Mucosa of stomach (tissue), 1 donor: ENCODE data around the gene TRPM3.

Experiments
- H3K27me3 ChIP-seq: one replicate; pipeline ENCODE4 v1.7.0; 2013; ENCODE audit warnings: mild to moderate bottlenecking, low read length; ENCODE audit not compliant: control insufficient read depth, insufficient read depth
- H3K36me3 ChIP-seq: one replicate; pipeline ENCODE4 v1.7.0; 2013; ENCODE audit warnings: low read length; ENCODE audit not compliant: control insufficient read depth, insufficient read depth
- H3K4me1 ChIP-seq: one replicate; pipeline ENCODE4 v1.7.0; 2013; ENCODE audit warnings: mild to moderate bottlenecking, low read length; ENCODE audit not compliant: control insufficient read depth, insufficient read depth
- H3K4me3 ChIP-seq: one replicate; pipeline ENCODE4 v1.7.0; 2013; ENCODE audit warnings: low read length
- H3K9ac ChIP-seq: one replicate; pipeline ENCODE4 v1.7.0; 2013; ENCODE audit warnings: mild to moderate bottlenecking, low read length, moderate library complexity
- H3K9me3 ChIP-seq: one replicate; pipeline ENCODE4 v1.7.0; 2013; ENCODE audit warnings: mild to moderate bottlenecking, low read length, moderate library complexity; ENCODE audit not compliant: control insufficient read depth
- donor health status: Pancreatic carcinoma.

Gene TRPM3

GRCh38 chr9:70519912-70520724, 601.3 kb downstream of the TRPM3 start:
- H3K27me3 ChIP-seq = no peaks in the 10 kb centered on the region
- no peaks in the 10 kb centered on the region for H3K9me3 ChIP-seq
- no peak overlapping the region for H3K4me3 ChIP-seq
- H3K4me1 ChIP-seq = no peaks in the 10 kb centered on the region
- no peaks in the 10 kb centered on the region for H3K36me3 ChIP-seq
- H3K9ac ChIP-seq = no peak overlapping the region

- Histone ChIP-seq H3K9me3 (no peaks in the 10 kb centered on the region), H3K4me3 (no peak overlapping the region), H3K36me3 (no peaks in the 10 kb centered on the region), H3K27me3 (no peaks in the 10 kb centered on the region), H3K9ac (no peak overlapping the region), H3K4me1 (no peaks in the 10 kb centered on the region)
Observed at GRCh38 chr9:70517926-70518610, 603.4 kb downstream of the TRPM3 start.

- Histone ChIP-seq H3K9ac (no peak overlapping the region), H3K4me1 (no peaks in the 10 kb centered on the region), H3K27me3 (no peaks in the 10 kb centered on the region), H3K9me3 (no peaks in the 10 kb centered on the region), H3K4me3 (no peak overlapping the region), H3K36me3 (no peaks in the 10 kb centered on the region)
Observed at GRCh38 chr9:70514273-70514672, 607.1 kb downstream of the TRPM3 start.

DNA sequence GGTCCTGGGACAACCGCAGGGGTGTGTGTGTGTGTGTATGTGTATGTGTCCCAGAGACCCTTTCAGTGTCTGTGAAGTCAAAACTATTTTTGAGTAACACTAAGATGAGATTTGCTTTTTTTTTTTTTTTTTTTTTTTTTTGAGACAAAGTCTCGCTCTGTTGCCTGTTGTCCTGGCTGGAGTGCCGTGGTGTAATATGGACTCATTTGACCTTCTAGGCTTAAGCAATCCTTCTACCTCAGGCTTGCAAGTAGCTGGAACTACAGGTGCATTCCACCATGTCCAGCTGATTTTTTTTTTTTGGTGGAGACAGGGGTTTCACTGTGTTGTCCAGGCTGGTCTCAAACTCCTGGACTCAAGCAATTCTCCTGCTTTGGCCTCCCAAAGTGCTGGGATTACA, 609.6 kb downstream of the TRPM3 start:
- Histone ChIP-seq H3K36me3 (no peaks in the 10 kb centered on the region), H3K9me3 (no peaks in the 10 kb centered on the region), H3K4me3 (no peak overlapping the region), H3K27me3 (no peaks in the 10 kb centered on the region), H3K9ac (no peak overlapping the region), H3K4me1 (no peaks in the 10 kb centered on the region)

DNA sequence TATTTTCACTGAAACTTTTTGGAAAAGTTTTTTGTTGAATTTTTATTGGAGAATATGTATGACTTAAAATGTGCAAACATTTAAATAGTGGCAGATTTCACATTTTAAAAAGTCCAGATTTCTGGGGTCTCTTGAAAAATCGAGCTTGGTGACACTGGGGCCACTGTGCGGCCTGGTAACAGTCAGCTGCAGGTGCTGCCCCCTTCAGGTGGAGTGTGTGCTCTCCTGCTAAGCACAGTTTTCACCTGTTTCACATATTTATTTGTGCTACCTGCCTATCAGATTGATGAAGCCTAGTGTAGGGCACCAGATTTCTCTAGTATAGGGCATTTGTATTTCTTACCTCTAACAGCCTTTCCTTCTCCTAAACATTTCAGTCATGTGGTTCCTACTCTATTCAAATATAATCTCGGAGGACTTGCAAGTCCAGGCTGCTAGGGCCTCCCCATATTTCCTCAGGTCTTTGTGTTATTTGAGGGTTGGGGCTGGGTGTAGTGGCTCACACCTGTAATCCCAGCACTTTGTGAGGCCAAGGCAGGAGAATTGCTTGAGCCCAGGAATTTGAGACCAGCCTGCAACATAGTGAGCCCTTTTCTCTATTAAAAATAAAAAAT, 611.2 kb downstream of the TRPM3 start:
- H3K4me3 ChIP-seq = no peak overlapping the region
- no peak overlapping the region for H3K9ac ChIP-seq
- H3K36me3 ChIP-seq = no peaks in the 10 kb centered on the region
- no peaks in the 10 kb centered on the region for H3K27me3 ChIP-seq
- no peaks in the 10 kb centered on the region for H3K9me3 ChIP-seq
- no peaks in the 10 kb centered on the region for H3K4me1 ChIP-seq

DNA sequence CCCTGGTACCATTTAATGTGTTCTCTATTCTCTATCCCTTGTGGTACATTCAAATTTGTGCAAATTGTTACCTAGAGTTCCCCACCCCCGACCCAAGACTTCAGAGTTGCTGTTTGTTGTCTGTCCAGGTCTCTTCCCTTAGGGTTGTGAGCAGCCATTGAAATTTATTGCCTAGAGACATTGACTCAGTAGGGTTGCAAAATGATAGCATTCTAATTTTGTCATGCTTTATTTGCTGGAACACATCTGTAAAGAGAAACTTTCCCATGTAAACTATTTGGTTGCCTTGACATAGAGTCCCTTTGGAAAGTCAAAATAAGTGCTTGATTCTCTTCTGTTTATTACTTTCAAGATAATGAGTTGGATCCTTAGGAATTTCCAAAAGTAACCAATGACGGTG, 615.3 kb downstream of the TRPM3 start:
- no peak overlapping the region for H3K4me3 ChIP-seq
- no peaks in the 10 kb centered on the region for H3K27me3 ChIP-seq
- no peaks in the 10 kb centered on the region for H3K4me1 ChIP-seq
- no peaks in the 10 kb centered on the region for H3K9me3 ChIP-seq
- no peak overlapping the region for H3K9ac ChIP-seq
- H3K36me3 ChIP-seq = no peaks in the 10 kb centered on the region

GRCh38 chr9:70504834-70505233, 616.6 kb downstream of the TRPM3 start:
- Histone ChIP-seq H3K36me3 (no peaks in the 10 kb centered on the region), H3K9me3 (no peaks in the 10 kb centered on the region), H3K27me3 (no peaks in the 10 kb centered on the region), H3K4me3 (no peak overlapping the region), H3K4me1 (no peaks in the 10 kb centered on the region), H3K9ac (no peak overlapping the region)

- no peaks in the 10 kb centered on the region for H3K36me3 ChIP-seq
- no peaks in the 10 kb centered on the region for H3K9me3 ChIP-seq
- H3K27me3 ChIP-seq = no peaks in the 10 kb centered on the region
- H3K4me3 ChIP-seq = no peak overlapping the region
- H3K9ac ChIP-seq = no peak overlapping the region
- no peaks in the 10 kb centered on the region for H3K4me1 ChIP-seq
Observed at GRCh38 chr9:70502690-70503089, 618.7 kb downstream of the TRPM3 start.

DNA sequence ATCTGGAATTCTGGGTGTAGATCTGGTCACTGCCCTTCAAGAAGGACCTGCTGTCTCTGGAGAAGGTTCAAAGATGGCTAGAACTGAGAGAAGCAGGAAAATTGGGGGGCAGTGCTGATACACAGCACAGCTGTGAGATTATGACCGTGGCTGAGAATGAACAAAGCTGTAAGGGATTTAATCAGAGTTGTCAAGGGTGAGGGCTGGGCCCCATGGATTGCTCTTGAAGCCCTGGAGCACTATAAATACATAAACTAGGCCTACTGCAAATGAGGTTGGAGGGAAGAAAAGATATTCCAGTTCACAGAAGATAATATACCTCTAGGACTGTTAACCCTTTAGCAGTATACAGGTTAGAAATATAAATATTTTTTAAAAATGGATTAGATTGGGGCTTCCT, 620.6 kb downstream of the TRPM3 start:
- Histone ChIP-seq H3K4me3 (no peak overlapping the region), H3K36me3 (no peaks in the 10 kb centered on the region), H3K9me3 (no peaks in the 10 kb centered on the region), H3K9ac (no peak overlapping the region), H3K27me3 (no peaks in the 10 kb centered on the region), H3K4me1 (no peaks in the 10 kb centered on the region)

- Histone ChIP-seq H3K4me3 (no peak overlapping the region), H3K9ac (no peak overlapping the region), H3K27me3 (no peaks in the 10 kb centered on the region), H3K4me1 (no peaks in the 10 kb centered on the region), H3K36me3 (no peaks in the 10 kb centered on the region), H3K9me3 (no peaks in the 10 kb centered on the region)
Observed at GRCh38 chr9:70499621-70500020, 621.8 kb downstream of the TRPM3 start.

DNA sequence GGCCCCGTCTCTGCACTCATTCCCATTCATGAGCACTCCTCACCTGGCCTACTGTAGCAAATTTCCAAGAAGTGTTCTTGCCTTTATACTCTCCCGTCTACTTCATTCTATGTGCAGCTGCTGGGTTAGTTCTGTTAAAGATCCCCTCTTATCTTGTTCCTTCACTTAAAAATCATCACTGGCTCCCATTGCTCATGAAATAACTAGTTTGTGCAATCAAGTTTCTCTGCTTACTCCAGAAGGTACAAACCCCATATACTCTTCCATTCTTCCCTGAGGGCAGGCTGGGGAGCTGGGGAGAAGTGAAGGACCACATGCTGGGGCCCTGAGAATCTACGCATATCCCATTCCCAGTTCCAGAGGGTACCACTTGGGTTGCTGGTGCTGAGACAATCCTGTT, 622.6 kb downstream of the TRPM3 start:
- no peaks in the 10 kb centered on the region for H3K9me3 ChIP-seq
- H3K36me3 ChIP-seq = no peaks in the 10 kb centered on the region
- no peak overlapping the region for H3K9ac ChIP-seq
- no peaks in the 10 kb centered on the region for H3K27me3 ChIP-seq
- no peaks in the 10 kb centered on the region for H3K4me1 ChIP-seq
- H3K4me3 ChIP-seq = no peak overlapping the region

- H3K9me3 ChIP-seq = no peaks in the 10 kb centered on the region
- no peak overlapping the region for H3K4me3 ChIP-seq
- H3K27me3 ChIP-seq = no peaks in the 10 kb centered on the region
- H3K9ac ChIP-seq = no peak overlapping the region
- H3K4me1 ChIP-seq = peaks cover 7% of the 10 kb centered on the region
- H3K36me3 ChIP-seq = no peaks in the 10 kb centered on the region
Observed at GRCh38 chr9:70496244-70496643, 625.2 kb downstream of the TRPM3 start.
